ENCODE measurements around the gene ACSBG1. TPM values are rescaled to one million over a fixed set of nuclear protein-coding genes. Genes with fewer than 3 reads are reported as not detected.

ACSBG1 gene
- total RNA-seq, 1 donor from 2014 or later: 1.8 TPM

DNA sequence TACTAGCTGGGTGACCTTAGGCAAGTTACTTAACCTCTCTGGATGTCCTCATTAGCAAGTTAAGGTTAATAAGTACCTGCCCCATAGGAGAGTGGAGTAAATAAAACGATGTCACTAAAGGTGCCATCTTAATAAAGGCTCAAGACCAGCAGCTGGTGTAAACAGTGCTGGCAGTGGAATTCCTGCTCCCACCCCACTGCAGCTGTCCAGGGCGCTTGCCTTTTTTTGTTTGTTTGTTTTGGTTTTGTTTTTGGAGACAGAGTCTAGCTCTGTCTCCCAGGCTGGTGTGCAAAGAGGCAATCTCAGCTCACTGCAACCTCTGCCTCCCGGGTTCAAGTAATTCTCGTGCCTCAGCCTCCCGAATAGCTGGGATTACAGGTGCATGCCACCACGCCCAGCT is 56.3 kb downstream of the ACSBG1 start:
- no peak for ATAC-seq
- intact Hi-C loops (cut with DNase I): no loop called here

DNA sequence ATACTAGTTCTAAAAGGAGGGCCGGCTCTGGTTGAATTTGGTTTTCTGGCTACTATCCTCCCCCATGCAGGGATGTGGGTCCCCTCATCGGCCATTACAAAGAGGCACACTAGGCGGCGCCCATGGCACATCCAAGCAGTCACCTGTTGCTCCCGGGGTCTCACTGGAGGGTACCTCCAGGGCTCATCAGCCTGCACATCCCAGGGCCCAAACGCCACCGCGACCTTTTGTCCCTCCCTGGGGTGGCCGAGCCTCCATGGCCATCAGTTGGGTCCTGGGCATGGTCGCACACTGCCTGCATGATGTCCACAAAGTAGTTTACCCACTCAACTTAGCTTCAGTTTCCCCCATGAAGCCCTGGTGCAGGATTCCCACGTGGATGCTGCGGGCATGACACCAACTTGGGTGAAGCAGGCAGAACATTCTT is 56.9 kb downstream of the ACSBG1 start:
- Histone ChIP-seq H3K27me3 (ENCODE audit: low read depth) (no peaks in the 10 kb centered on the region), H3K4me3 (no peak overlapping the region), H3K27ac (no peak overlapping the region), H3K4me1 (no peaks in the 10 kb centered on the region), H3K9me3 (no peaks in the 10 kb centered on the region), H3K36me3 (peaks cover 4% of the 10 kb centered on the region)
- DNase-seq (no peak), ATAC-seq (peak; percentile 23 to 32)
- TF ChIP-seq, protein P1, sequence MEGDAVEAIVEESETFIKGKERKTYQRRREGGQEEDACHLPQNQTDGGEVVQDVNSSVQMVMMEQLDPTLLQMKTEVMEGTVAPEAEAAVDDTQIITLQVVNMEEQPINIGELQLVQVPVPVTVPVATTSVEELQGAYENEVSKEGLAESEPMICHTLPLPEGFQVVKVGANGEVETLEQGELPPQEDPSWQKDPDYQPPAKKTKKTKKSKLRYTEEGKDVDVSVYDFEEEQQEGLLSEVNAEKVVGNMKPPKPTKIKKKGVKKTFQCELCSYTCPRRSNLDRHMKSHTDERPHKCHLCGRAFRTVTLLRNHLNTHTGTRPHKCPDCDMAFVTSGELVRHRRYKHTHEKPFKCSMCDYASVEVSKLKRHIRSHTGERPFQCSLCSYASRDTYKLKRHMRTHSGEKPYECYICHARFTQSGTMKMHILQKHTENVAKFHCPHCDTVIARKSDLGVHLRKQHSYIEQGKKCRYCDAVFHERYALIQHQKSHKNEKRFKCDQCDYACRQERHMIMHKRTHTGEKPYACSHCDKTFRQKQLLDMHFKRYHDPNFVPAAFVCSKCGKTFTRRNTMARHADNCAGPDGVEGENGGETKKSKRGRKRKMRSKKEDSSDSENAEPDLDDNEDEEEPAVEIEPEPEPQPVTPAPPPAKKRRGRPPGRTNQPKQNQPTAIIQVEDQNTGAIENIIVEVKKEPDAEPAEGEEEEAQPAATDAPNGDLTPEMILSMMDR (IDR thresholded peaks at IDR 0.05): peak; percentile 37
- intact Hi-C loops (cut with DNase I): no loop called here

More for the DNA sequence above, 56.3 kb downstream of the ACSBG1 start:
- DNase-seq: no peak
- Histone ChIP-seq H3K27me3 (ENCODE audit: low read depth) (no peaks in the 10 kb centered on the region), H3K36me3 (no peaks in the 10 kb centered on the region), H3K27ac (no peak overlapping the region), H3K9me3 (no peaks in the 10 kb centered on the region), H3K4me3 (no peak overlapping the region), H3K4me1 (no peaks in the 10 kb centered on the region)
- TF ChIP-seq, protein P1 (IDR thresholded peaks at IDR 0.05): no peak

DNA sequence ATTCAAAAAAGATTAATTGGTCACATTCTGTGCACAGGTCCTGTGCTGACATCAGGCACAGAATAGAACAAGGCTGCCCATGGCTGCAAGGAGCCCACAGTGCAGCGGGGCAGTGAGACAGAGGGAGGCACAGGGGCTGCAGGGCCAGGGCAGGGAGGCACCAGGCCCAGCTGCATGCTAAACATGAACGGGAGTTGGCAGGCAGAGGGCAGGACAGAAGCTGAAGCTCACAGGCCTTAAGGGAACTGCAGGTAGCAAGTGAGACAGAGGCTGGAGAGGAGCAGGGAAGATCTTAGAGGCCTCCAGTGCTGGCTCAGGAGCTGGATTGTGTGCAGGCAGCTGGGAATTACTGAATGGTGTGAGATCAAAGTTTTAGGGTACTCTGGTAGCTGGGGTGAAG is 59.0 kb downstream of the ACSBG1 start:
- H3K4me1 ChIP-seq: no peaks in the 10 kb centered on the region
- H3K36me3 ChIP-seq: peaks cover 25% of the 10 kb centered on the region
- intact Hi-C loops (cut with DNase I): no loop called here
- no peaks in the 10 kb centered on the region for H3K9me3 ChIP-seq
- no peak overlapping the region for H3K4me3 ChIP-seq
- TF ChIP-seq, protein P1 (IDR thresholded peaks at IDR 0.05): no peak
- no peak overlapping the region for H3K27ac ChIP-seq
- no peaks in the 10 kb centered on the region for H3K27me3 ChIP-seq (ENCODE audit: low read depth)
- DNase-seq (no peak), ATAC-seq (no peak)

DNA sequence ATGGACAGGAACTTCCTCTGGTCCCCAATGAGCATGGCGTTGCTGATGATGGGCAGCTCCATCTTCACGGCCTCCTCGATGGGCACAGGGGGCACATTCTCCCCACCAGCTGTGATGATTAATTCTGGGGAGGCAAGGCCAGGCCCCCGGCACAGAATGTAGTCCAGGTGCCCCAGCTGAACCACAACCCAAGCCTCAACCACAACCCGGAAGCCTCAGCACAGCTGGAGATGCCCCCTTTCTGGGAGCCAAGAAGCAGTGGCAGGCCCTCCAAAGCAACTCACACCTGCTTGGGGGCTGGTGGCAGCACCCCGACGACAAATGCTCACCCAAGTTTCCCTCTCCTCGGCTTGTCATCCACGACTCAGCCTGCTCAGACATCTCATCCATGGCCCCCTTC is 60.0 kb downstream of the ACSBG1 start:
- H3K9me3 ChIP-seq: no peaks in the 10 kb centered on the region
- H3K27me3 ChIP-seq (ENCODE audit: low read depth): no peaks in the 10 kb centered on the region
- no peak for ATAC-seq
- intact Hi-C loops (cut with DNase I): no loop called here
- TF ChIP-seq, protein P1 (IDR thresholded peaks at IDR 0.05): no peak
- H3K4me1 ChIP-seq: no peaks in the 10 kb centered on the region
- no peak for DNase-seq
- no peak overlapping the region for H3K4me3 ChIP-seq
- H3K27ac ChIP-seq: no peak overlapping the region
- peaks cover 34% of the 10 kb centered on the region for H3K36me3 ChIP-seq

DNA sequence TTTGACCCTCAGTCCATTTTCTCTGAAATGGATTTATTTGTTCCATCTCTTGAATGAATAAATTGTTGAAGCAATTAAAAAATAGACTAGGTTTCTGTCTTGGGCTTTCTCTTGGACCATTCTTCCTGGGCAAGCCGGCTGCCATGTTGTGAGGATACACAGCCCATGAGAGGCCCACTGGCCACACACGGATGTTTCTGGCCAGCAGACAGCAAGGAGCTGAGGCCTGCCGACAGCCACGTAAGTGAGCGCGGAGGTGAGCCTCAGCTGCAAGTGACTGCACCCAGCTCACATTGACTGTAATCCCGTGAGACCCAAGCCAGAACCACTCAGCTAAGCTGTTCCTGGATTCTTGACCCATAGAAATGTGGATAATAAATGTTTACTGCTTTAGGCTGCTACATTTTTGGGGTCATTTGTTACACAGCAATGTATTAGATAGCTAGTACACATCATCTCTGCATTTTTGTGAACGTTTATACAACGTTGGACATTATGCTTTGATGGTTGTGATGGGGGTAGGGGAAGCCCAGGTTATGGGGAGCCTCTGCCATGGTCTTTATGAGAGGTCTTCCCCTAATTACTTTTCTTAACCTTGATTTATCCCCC is 62.4 kb downstream of the ACSBG1 start:
- Histone ChIP-seq H3K4me1 (no peaks in the 10 kb centered on the region), H3K27ac (no peak overlapping the region), H3K4me3 (no peak overlapping the region), H3K27me3 (ENCODE audit: low read depth) (no peaks in the 10 kb centered on the region), H3K36me3 (peaks cover 59% of the 10 kb centered on the region), H3K9me3 (no peaks in the 10 kb centered on the region)
- ATAC-seq (no peak), DNase-seq (no peak)
- TF ChIP-seq, protein P1 (IDR thresholded peaks at IDR 0.05): no peak
- intact Hi-C loops (cut with DNase I): no loop called here
